GM12864 (cell line): ENCODE measurements around the gene GDF15.

ENCODE experiments used
- DNase-seq: peaks from one replicate; pipeline ENCODE4 v3.0.0-alpha.2; 2011; ENCODE audit warnings: low read depth
- H3K4me3 ChIP-seq: 2 replicates; pipeline ENCODE4 v1.5.1; 2011; ENCODE audit warnings: mild to moderate bottlenecking, low read depth, low read length, control low read depth
- CTCF ChIP-seq: IDR thresholded peaks from 2 replicates; pipeline ENCODE4 v1.5.1; 2011; ENCODE audit warnings: low read depth, mild to moderate bottlenecking, moderate library complexity, low read length, control low read depth, inconsistent platforms; ENCODE audit errors: missing control alignments

Gene GDF15

GRCh38 chr19:18364826-18365528 lies 21.0 kb upstream of the GDF15 start:
- H3K4me3 ChIP-seq, result no peak overlapping the region
- no peak for DNase-seq
- TF ChIP-seq CTCF, result no peak

GRCh38 chr19:18366021-18366435 lies 19.9 kb upstream of the GDF15 start:
- H3K4me3 ChIP-seq, result no peak overlapping the region
- TF ChIP-seq CTCF, result no peak
- DNase-seq, result no peak

- no peak for TF ChIP-seq CTCF
- H3K4me3 ChIP-seq, result no peak overlapping the region
- DNase-seq, result no peak
Observed at GRCh38 chr19:18368504-18369222, 17.3 kb upstream of the GDF15 start.

- H3K4me3 ChIP-seq, result no peak overlapping the region
- DNase-seq, result no peak
- TF ChIP-seq CTCF, result no peak
Observed at GRCh38 chr19:18373407-18373891, 12.5 kb upstream of the GDF15 start.

GRCh38 chr19:18373892-18374629 lies 11.9 kb upstream of the GDF15 start:
- H3K4me3 ChIP-seq, result no peak overlapping the region
- TF ChIP-seq CTCF, result no peak
- peak; percentile 92 for DNase-seq

- H3K4me3 ChIP-seq, result no peak overlapping the region
- no peak for TF ChIP-seq CTCF
- no peak for DNase-seq
Observed at GRCh38 chr19:18377026-18377425, 8.9 kb upstream of the GDF15 start.
